ENCODE data around the gene KCTD16. TPM values are rescaled to one million over a fixed set of nuclear protein-coding genes. Genes with fewer than 3 reads are reported as not detected.

Gene KCTD16
- total and polyA plus RNA-seq, 11 donors, result 0.02 to 0.32 (median 0.12) TPM; not detected in 3

GRCh38 chr5:144333336-144333920, 162.8 kb downstream of the KCTD16 start:
- no peak for TF ChIP-seq POLR2A (IDR thresholded peaks at IDR 0.05)
- no peak for TF ChIP-seq CTCF (IDR thresholded peaks at IDR 0.05)
- no peak overlapping the region for H3K27ac ChIP-seq
- intact Hi-C loops (cut with DNase I), result no loop called here
- H3K36me3 ChIP-seq, result no peaks in the 10 kb centered on the region
- WGBS, 4 donors, result 77 to 100% (median 96%) methylated on average over 1 of the region's 1 CpG
- H3K4me3 ChIP-seq, result no peak overlapping the region
- no peaks in the 10 kb centered on the region for H3K27me3 ChIP-seq
- no peaks in the 10 kb centered on the region for H3K9me3 ChIP-seq
- DNase-seq, result no peak
- no peak for ATAC-seq
- H3K4me1 ChIP-seq, result no peaks in the 10 kb centered on the region

- no peak for TF ChIP-seq CTCF (IDR thresholded peaks at IDR 0.05)
- no peak for TF ChIP-seq POLR2A (IDR thresholded peaks at IDR 0.05)
Observed at GRCh38 chr5:144335561-144335960, 164.9 kb downstream of the KCTD16 start.

GRCh38 chr5:144336191-144336961, 165.7 kb downstream of the KCTD16 start:
- Histone ChIP-seq H3K27me3 (no peaks in the 10 kb centered on the region), H3K9me3 (no peaks in the 10 kb centered on the region), H3K27ac (no peak overlapping the region), H3K4me1 (no peaks in the 10 kb centered on the region), H3K36me3 (no peaks in the 10 kb centered on the region), H3K4me3 (no peak overlapping the region)
- DNase-seq (no peak), ATAC-seq (no peak)
- 72 to 76% (median 75%) methylated on average over 5 of the region's 5 CpGs for WGBS, 4 donors
- intact Hi-C loops (cut with DNase I), result no loop called here
- no peak for TF ChIP-seq CTCF (IDR thresholded peaks at IDR 0.05)
- no peak for TF ChIP-seq POLR2A (IDR thresholded peaks at IDR 0.05)

More at GRCh38 chr5:144335561-144335960, 164.9 kb downstream of the KCTD16 start:
- intact Hi-C loops (cut with DNase I), result no loop called here
- DNase-seq (no peak), ATAC-seq (no peak)
- Histone ChIP-seq H3K4me1 (no peaks in the 10 kb centered on the region), H3K9me3 (no peaks in the 10 kb centered on the region), H3K27ac (no peak overlapping the region), H3K36me3 (no peaks in the 10 kb centered on the region), H3K27me3 (no peaks in the 10 kb centered on the region), H3K4me3 (no peak overlapping the region)
- 87 to 94% (median 91%) methylated on average over 1 of the region's 1 CpG for whole genome bisulfite sequencing, 4 donors

GRCh38 chr5:144352330-144352729, 181.7 kb downstream of the KCTD16 start:
- H3K9me3 ChIP-seq, result no peaks in the 10 kb centered on the region
- WGBS, 4 donors, result 80 to 87% (median 84%) methylated on average over 4 of the region's 4 CpGs
- H3K27ac ChIP-seq, result no peak overlapping the region
- ATAC-seq (no peak), DNase-seq (no peak)
- intact Hi-C loops (cut with DNase I), result no loop called here
- no peak overlapping the region for H3K4me3 ChIP-seq
- no peaks in the 10 kb centered on the region for H3K36me3 ChIP-seq
- no peak for TF ChIP-seq CTCF (IDR thresholded peaks at IDR 0.05)
- TF ChIP-seq POLR2A (IDR thresholded peaks at IDR 0.05), result no peak
- H3K27me3 ChIP-seq, result no peaks in the 10 kb centered on the region
- no peaks in the 10 kb centered on the region for H3K4me1 ChIP-seq

All from heart left ventricle (tissue), 16 donors.